Neural cell (in vitro differentiated cells): Measurements from ENCODE around the gene OSR1. TPM values are rescaled to one million over a fixed set of nuclear protein-coding genes. Genes with fewer than 3 reads are reported as not detected.

Experiments
- H2AFZ ChIP-seq: fragments of 200-600, 300-800 bp; sonication (generic), shearing (Covaris generic); 2 replicates; pipeline ENCODE4 v1.6.0; 2014; ENCODE audit warnings: low read depth, mild to moderate bottlenecking, antibody characterized with exemption, low read length, moderate library complexity
- H3F3A ChIP-seq: fragments of 200-600 bp; shearing (Covaris generic); 2 replicates; pipeline ENCODE4 v1.6.1; 2016; ENCODE audit warnings: mild to moderate bottlenecking, moderate library complexity, mixed read lengths, antibody characterized with exemption, low read length; ENCODE audit not compliant: insufficient read depth, poor library complexity, severe bottlenecking
- H3K27ac ChIP-seq: fragments of 200-600, 300-800 bp; sonication (generic), shearing (Covaris generic); 2 replicates; pipeline ENCODE4 v1.5.1; 2014; ENCODE audit warnings: mild to moderate bottlenecking, low read length, moderate library complexity
- H3K27me3 ChIP-seq: fragments of 300-800, 200-600 bp; sonication (generic), shearing (Covaris generic); 2 replicates; pipeline ENCODE4 v1.6.0; 2014; ENCODE audit warnings: mild to moderate bottlenecking, low read depth, low read length, moderate library complexity; ENCODE audit not compliant: insufficient read depth
- H3K36me3 ChIP-seq: fragments of 300-800, 200-600 bp; sonication (generic), shearing (Covaris generic); 2 replicates; pipeline ENCODE4 v1.5.1; 2014; ENCODE audit warnings: mild to moderate bottlenecking, antibody characterized with exemption, low read length, moderate library complexity; ENCODE audit not compliant: insufficient read depth
- H3K4me2 ChIP-seq: fragments of 300-800, 200-600 bp; sonication (generic), shearing (Covaris generic); 2 replicates; pipeline ENCODE4 v1.6.0; 2014; ENCODE audit warnings: mild to moderate bottlenecking, low read length
- H3K4me3 ChIP-seq: fragments of 300-800, 200-600 bp; sonication (generic), shearing (Covaris generic); 2 replicates; pipeline ENCODE4 v1.5.1; 2014; ENCODE audit warnings: mild to moderate bottlenecking, low read length, moderate library complexity
- H3K79me2 ChIP-seq: fragments of 200-600 bp; shearing (Covaris generic); replicated peaks from 2 replicates; pipeline ENCODE4 v1.6.0; 2014; ENCODE audit warnings: mild to moderate bottlenecking, low read length, moderate library complexity; ENCODE audit not compliant: insufficient read depth
- H3K9ac ChIP-seq: fragments of 300-800, 200-600 bp; sonication (generic), shearing (Covaris generic); 2 replicates; pipeline ENCODE4 v1.6.1; 2016; ENCODE audit warnings: mild to moderate bottlenecking, low read length, mixed read lengths
- H3K9me2 ChIP-seq: fragments of 200-600 bp; shearing (Covaris generic); 2 replicates; pipeline ENCODE4 v1.6.1; 2016; ENCODE audit warnings: mild to moderate bottlenecking, low read length, mixed read lengths; ENCODE audit not compliant: insufficient read depth
- H3K9me3 ChIP-seq: fragments of 200-600, 300-800 bp; sonication (generic), shearing (Covaris generic); 2 replicates; pipeline ENCODE4 v1.6.1; 2016; ENCODE audit warnings: mild to moderate bottlenecking, mixed run types, low read length, moderate library complexity, mixed read lengths
- H4K20me1 ChIP-seq: fragments of 200-600 bp; shearing (Covaris generic); 2 replicates; pipeline ENCODE4 v1.6.1; 2016; ENCODE audit warnings: mild to moderate bottlenecking, mixed run types; ENCODE audit not compliant: insufficient read depth
- EP300 ChIP-seq: fragments of 450-650 bp; conservative IDR thresholded peaks from 2 replicates; pipeline ENCODE4 v1.6.1; 2014; ENCODE audit warnings: antibody characterized with exemption, mild to moderate bottlenecking, moderate library complexity; ENCODE audit not compliant: poor library complexity, severe bottlenecking
- EZH2 ChIP-seq: fragments of 200-600, 300-800 bp; shearing (Covaris generic), sonication (generic); IDR thresholded peaks from 2 replicates; pipeline ENCODE4 v1.6.1; 2014; ENCODE audit warnings: antibody characterized with exemption, low read length, borderline replicate concordance, mild to moderate bottlenecking; ENCODE audit not compliant: insufficient read depth, poor library complexity, severe bottlenecking
- MXI1 ChIP-seq: fragments of 450-650 bp; conservative IDR thresholded peaks from 2 replicates; pipeline ENCODE4 v1.6.1; 2014; ENCODE audit warnings: antibody characterized with exemption, mild to moderate bottlenecking; ENCODE audit not compliant: poor library complexity, severe bottlenecking
- POLR2AphosphoS5 ChIP-seq: IDR thresholded peaks from 2 replicates; pipeline ENCODE4 v1.6.1; 2012
- RAD21 ChIP-seq: fragments of 450-650 bp; conservative IDR thresholded peaks from 2 replicates; pipeline ENCODE4 v1.6.1; 2014; ENCODE audit warnings: antibody characterized with exemption, mild to moderate bottlenecking, moderate library complexity
- REST ChIP-seq: IDR thresholded peaks from 2 replicates; pipeline ENCODE4 v1.6.1; 2012; ENCODE audit warnings: borderline replicate concordance
- polyA plus RNA-seq: library from polyadenylated mRNA; depleted of rRNA; stranded (reverse); fragments of >200 nt; gene quantifications from 2 replicates; pipeline ENCODE4 v1.2.3, GENCODE V29; 2014

Gene OSR1
- polyA plus RNA-seq, 1 donor from 2014 or later: not detected

- no peak overlapping the region for H3K9ac ChIP-seq
- no peaks in the 10 kb centered on the region for H3K9me2 ChIP-seq
- no peak overlapping the region for H3K4me2 ChIP-seq
- H3K4me3 ChIP-seq: no peak overlapping the region
- H3K27me3 ChIP-seq: peaks cover 86% of the 10 kb centered on the region
- H3K36me3 ChIP-seq: no peaks in the 10 kb centered on the region
- TF ChIP-seq REST (no peak), EZH2 (peak; percentile 68)
- H3K9me3 ChIP-seq: peaks cover 4% of the 10 kb centered on the region
- no peak overlapping the region for H3K27ac ChIP-seq
- peaks cover 3% of the 10 kb centered on the region for H3K79me2 ChIP-seq
- no peak overlapping the region for H2AFZ ChIP-seq
- no peaks in the 10 kb centered on the region for H3F3A ChIP-seq
- H4K20me1 ChIP-seq: no peaks in the 10 kb centered on the region
Observed at GRCh38 chr2:19351899-19352697, 6.3 kb downstream of the OSR1 start.

- Histone ChIP-seq H3K36me3 (no peaks in the 10 kb centered on the region), H3K9me3 (peaks cover 4% of the 10 kb centered on the region), H3K4me3 (no peak overlapping the region), H3F3A (no peaks in the 10 kb centered on the region), H2AFZ (no peak overlapping the region), H3K27me3 (peaks cover 80% of the 10 kb centered on the region), H4K20me1 (no peaks in the 10 kb centered on the region), H3K27ac (no peak overlapping the region), H3K9me2 (no peaks in the 10 kb centered on the region), H3K4me2 (no peak overlapping the region), H3K79me2 (peaks cover 3% of the 10 kb centered on the region), H3K9ac (no peak overlapping the region)
- no peak for TF ChIP-seq EP300
- peak; percentile 6 for TF ChIP-seq POLR2AphosphoS5
Observed at GRCh38 chr2:19351499-19351898, 6.9 kb downstream of the OSR1 start.

GRCh38 chr2:19350678-19351401 lies 7.6 kb downstream of the OSR1 start:
- no peaks in the 10 kb centered on the region for H3K36me3 ChIP-seq
- H2AFZ ChIP-seq: no peak overlapping the region
- H3K4me3 ChIP-seq: peak overlapping the region; percentile 48
- TF ChIP-seq EZH2 (peak; percentile 47), REST (no peak), MXI1 (no peak), RAD21 (no peak)
- H3K9me2 ChIP-seq: no peaks in the 10 kb centered on the region
- H3K27ac ChIP-seq: no peak overlapping the region
- H3K27me3 ChIP-seq: peaks cover 74% of the 10 kb centered on the region
- H3K79me2 ChIP-seq: peaks cover 3% of the 10 kb centered on the region
- no peak overlapping the region for H3K4me2 ChIP-seq
- no peaks in the 10 kb centered on the region for H4K20me1 ChIP-seq
- peaks cover 4% of the 10 kb centered on the region for H3K9me3 ChIP-seq
- no peaks in the 10 kb centered on the region for H3F3A ChIP-seq
- H3K9ac ChIP-seq: no peak overlapping the region
